ENCODE results near the gene C12orf76. TPM values are rescaled to one million over a fixed set of nuclear protein-coding genes. Genes with fewer than 3 reads are reported as not detected.

The C12orf76 gene
- total RNA-seq, 6 experiments from 2014 or later, result 3.0 to 10.1 (median 6.4) TPM

DNA sequence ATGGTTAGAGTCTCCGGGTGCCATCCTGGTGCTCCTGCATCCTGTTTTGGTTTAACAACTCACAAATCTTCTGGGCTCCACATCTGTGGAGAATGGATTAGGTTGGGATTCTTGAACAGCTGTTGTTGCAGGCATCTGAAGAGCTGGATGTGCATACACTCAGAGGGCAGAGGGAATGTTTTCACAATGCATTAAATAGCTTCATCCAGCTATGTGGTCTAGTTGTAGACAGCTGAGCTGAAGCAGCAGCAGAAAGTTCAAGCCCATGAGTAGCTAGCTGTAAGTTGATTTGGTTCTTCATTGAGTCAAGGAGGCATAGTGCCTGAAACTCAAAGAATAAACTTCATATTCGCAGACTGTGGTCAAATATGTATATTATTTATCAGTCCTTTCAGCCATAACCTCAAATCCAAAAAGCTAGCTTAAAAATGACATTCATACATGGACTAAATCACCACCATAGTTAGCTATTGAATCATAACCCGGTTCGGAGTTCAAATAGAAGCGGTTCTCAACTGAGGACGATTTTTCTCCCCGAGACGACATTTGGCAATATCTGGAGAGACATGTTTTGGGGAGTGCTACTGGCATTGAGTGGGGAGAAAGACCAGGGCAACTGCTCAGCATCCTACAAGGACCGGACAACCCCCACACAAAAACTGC lies 50.0 kb downstream of the C12orf76 start:
- TF ChIP-seq, protein P1, sequence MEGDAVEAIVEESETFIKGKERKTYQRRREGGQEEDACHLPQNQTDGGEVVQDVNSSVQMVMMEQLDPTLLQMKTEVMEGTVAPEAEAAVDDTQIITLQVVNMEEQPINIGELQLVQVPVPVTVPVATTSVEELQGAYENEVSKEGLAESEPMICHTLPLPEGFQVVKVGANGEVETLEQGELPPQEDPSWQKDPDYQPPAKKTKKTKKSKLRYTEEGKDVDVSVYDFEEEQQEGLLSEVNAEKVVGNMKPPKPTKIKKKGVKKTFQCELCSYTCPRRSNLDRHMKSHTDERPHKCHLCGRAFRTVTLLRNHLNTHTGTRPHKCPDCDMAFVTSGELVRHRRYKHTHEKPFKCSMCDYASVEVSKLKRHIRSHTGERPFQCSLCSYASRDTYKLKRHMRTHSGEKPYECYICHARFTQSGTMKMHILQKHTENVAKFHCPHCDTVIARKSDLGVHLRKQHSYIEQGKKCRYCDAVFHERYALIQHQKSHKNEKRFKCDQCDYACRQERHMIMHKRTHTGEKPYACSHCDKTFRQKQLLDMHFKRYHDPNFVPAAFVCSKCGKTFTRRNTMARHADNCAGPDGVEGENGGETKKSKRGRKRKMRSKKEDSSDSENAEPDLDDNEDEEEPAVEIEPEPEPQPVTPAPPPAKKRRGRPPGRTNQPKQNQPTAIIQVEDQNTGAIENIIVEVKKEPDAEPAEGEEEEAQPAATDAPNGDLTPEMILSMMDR (IDR thresholded peaks at IDR 0.05), result no peak
- no peak for TF ChIP-seq POLR2A (IDR thresholded peaks at IDR 0.05)
- intact Hi-C loops (cut with DNase I), result no loop called here
- Histone ChIP-seq H3K27me3 (no peaks in the 10 kb centered on the region), H3K4me3 (peak overlapping the region; percentile 84 to 91 (median 89)), H3K4me1 (peaks cover 0 to 13% (median 3%) of the 10 kb centered on the region in 4 donors), H3K36me3 (no peaks in the 10 kb centered on the region), H3K27ac (peak overlapping the region in 2 of 3 donors; percentile 94 to 97), H3K9me3 (no peaks in the 10 kb centered on the region)
- ATAC-seq, result no peak
- 41% methylated on average over 2 of the region's 9 CpGs for WGBS (ENCODE audit: insufficient coverage, low coverage, low lambda C conversion rate, missing lambda C conversion rate)
- DNase-seq, result no peak

DNA sequence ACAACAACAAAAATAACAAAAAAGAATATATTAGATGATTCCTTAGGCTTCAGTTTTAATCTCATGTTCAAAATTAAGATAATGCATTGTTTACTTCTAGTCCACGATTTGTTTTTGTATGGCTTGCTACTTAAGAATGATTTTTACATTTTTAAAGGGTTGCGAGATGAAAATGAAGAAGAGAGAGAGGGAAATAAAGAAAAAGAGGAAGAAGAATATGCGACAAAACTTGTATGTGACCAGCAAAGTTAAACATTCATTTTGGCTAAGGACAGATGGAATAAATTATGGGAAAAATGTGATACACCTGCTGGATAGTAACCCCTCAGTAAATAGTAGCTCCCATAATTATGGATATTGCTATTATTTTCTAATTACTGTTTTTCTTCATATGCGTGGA lies 50.9 kb downstream of the C12orf76 start:
- 80% methylated on average over 4 of the region's 4 CpGs for WGBS (ENCODE audit: insufficient coverage, low coverage, low lambda C conversion rate, missing lambda C conversion rate)
- Histone ChIP-seq H3K27me3 (no peaks in the 10 kb centered on the region), H3K4me3 (no peak overlapping the region), H3K36me3 (no peaks in the 10 kb centered on the region), H3K9me3 (no peaks in the 10 kb centered on the region), H3K27ac (no peak overlapping the region), H3K4me1 (peaks cover 0 to 13% (median 3%) of the 10 kb centered on the region in 4 donors)
- TF ChIP-seq, protein P1 (IDR thresholded peaks at IDR 0.05), result no peak
- no peak for TF ChIP-seq POLR2A (IDR thresholded peaks at IDR 0.05)
- DNase-seq (no peak), ATAC-seq (no peak)
- intact Hi-C loops (cut with DNase I), result no loop called here

DNA sequence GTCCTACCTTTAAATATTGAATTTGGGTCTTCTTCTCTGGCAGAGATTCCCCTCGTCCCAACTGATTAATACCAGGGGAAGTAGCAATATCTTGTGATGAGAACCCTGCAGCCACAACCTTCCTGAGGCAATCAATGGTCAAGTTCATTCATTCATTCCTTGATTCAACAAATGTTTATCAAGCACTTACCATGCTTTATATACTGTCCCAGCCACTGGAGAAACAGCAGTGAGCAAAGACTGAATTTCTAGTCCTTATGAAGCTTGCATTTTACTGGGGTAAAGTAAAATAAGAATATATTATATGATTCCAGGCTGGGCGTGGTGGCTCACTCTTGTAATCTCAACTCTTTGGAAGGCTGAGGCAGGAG lies 51.9 kb downstream of the C12orf76 start:
- H3K4me1 ChIP-seq, result peaks cover 0 to 13% (median 3%) of the 10 kb centered on the region in 4 donors
- TF ChIP-seq POLR2A (IDR thresholded peaks at IDR 0.05), result no peak
- TF ChIP-seq, protein P1 (IDR thresholded peaks at IDR 0.05), result no peak
- peak overlapping the region; percentile 95 to 99 (median 98) for H3K4me3 ChIP-seq
- H3K27ac ChIP-seq, result peak overlapping the region in 2 of 3 donors; percentile 90 to 97
- 50% methylated on average over 2 of the region's 2 CpGs for WGBS (ENCODE audit: insufficient coverage, low coverage, low lambda C conversion rate, missing lambda C conversion rate)
- H3K9me3 ChIP-seq, result no peaks in the 10 kb centered on the region
- peaks cover 0 to 2% (median 0%) of the 10 kb centered on the region in 4 donors for H3K36me3 ChIP-seq
- ATAC-seq, result no peak
- intact Hi-C loops (cut with DNase I), result no loop called here
- DNase-seq, result no peak
- H3K27me3 ChIP-seq, result no peaks in the 10 kb centered on the region

DNA sequence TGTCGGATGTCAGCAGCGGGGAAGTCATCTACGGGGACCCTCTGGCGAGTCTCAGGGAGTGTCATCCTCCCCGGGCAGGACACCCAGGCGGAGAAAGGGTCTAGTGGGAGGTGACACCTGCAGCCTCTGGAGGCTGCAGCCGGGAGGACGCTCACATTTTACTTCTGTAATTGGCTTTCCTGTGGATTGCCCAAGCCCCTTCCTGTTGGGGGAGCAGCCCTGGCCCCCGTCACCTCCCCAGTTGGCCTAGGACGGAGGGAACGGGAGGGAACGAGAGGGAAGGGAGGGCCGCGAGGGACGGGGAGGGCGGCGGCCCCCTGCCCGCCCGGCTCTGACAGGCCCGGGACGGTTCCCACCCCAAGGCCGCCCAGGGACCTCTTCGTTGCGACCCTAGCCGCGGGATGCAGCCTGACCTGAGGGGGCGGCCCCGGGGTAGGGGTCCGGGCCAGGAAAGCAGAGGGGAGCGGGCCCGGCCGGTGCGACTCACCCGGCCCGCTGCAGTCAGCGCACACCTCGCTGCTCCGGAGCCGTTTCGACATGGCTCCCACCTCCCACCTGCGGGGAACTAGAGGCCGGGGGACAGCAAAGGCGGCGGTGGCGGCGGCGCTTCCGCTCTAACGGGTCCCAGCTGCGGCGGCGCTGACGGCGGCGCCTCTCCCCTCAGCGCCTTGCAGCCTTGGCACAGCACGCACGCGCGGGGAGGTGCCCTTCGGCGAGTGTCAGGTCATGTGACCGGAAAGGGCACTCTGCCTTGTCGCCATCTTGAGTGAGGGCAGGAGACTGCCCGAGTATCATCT lies 52.4 kb downstream of the C12orf76 start, which contains the start of gene GIT2:
GIT2 (minus strand) TSS at position 683 of the 797 bp plus-strand sequence; CDS start at position 539, 144 bp downstream.
- WGBS (ENCODE audit: insufficient coverage, low coverage, low lambda C conversion rate, missing lambda C conversion rate), result 0% methylated on average over 8 of the region's 65 CpGs
- intact Hi-C loops (cut with DNase I), result no loop called here

More for the DNA sequence above, 52.4 kb downstream of the C12orf76 start, which contains the start of gene GIT2:
- Histone ChIP-seq H3K4me3 (peak within 1 kb of the TSS; percentile 95 to 99 (median 98)), H3K36me3 (peaks cover 0 to 5% (median under 1%) of the 10 kb centered on the region in 4 donors), H3K9me3 (no peaks in the 10 kb centered on the region), H3K4me1 (peaks cover 0 to 13% (median 3%) of the 10 kb centered on the region in 4 donors), H3K27me3 (no peaks in the 10 kb centered on the region), H3K27ac (peak within 1 kb of the TSS; percentile 85 to 97 (median 90))
- TF ChIP-seq, protein P1 (IDR thresholded peaks at IDR 0.05), result no peak
- peak; percentile 88 for TF ChIP-seq POLR2A (IDR thresholded peaks at IDR 0.05)
- ATAC-seq (peak; percentile 79 to 87 (median 84)), DNase-seq (peak; percentile 94 to 96 (median 95))

Measured in right lobe of liver (tissue), 6 donors.